ENCODE measurements around the gene ORAI1. TPM values are rescaled to one million over a fixed set of nuclear protein-coding genes. Genes with fewer than 3 reads are reported as not detected.
"Not testable (repeated sequence)": the region's sequence is repeated elsewhere in the genome, so short reads cannot be mapped to it uniquely, and the experiment has no call there.

Gene ORAI1
- total RNA-seq, 1 donor from 2014 or later = 1.6 TPM

DNA sequence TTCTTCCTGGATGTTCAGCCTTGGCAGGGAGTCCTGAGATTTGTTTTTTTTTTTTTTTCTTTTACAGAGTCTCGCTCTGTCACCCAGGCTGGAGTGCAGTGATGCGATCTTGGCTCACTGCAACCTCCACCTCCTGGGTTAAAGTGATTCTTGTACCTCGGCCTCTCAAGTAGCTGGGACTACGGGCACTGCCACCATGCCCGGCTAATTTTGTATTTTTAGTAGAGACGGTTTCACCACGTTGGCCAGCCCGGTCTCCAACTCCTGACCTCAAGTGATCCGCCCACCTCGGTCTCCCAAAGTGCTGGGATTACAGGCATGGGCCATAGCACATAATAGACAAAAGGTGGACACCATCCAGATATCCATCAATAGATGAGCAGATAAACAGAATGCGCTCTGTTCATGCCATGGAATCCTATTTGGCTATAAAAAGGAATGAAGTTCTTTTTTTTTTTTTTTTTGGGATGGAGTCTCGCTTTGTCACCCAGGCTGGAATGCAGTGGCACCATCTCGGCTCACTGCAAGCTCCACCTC, 53.4 kb downstream of the ORAI1 start:
- not testable (repeated sequence) for FAIRE-seq; DNase-seq (ENCODE audit: low spot score in 2 of 2)

DNA sequence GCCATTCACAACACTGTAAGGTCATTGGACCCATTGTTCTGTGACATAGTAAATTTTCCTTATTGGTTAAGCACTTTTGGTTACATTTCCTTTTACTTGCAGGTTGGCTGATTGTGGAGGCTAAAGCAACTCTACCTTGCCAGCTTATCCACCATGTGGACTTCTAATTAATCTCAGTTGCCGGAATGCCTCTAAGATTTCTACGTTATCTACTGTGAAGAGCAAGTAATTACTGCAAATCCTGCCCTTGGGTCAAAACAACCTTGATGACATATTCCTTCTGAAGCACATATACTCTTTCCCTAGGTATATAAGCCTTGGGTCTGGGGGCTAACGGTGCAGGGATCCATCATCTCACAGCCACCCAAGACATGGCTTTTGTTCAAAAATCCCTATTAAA, 62.6 kb downstream of the ORAI1 start:
- FAIRE-seq (no peak), DNase-seq (ENCODE audit: low spot score in 2 of 2) (no peak)

DNA sequence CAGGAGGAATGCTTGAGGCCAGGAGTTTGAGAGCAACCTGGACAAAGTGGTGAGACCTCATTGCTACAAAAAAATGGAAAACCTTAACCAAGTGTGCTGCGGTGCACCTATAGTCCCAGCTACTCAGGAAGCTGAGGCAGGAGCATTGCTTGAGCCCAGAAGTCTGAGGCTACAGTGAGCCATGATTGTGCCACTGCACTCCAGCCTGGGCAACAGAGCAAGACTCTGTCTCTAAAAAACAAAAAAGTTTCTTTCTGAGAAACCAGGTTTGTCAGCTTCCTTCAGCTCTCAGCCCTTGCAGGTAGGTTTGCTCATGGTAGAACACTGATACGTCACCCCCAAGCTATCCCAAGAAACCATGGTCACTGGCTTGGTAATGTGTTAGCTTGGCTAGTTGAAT, 63.1 kb downstream of the ORAI1 start:
- DNase-seq (ENCODE audit: low spot score in 2 of 2) = no peak
- FAIRE-seq = no peak

Small RNA genes within 50 kb of the gene (small RNA-seq; reads per million reads assigned to genes)
- not detected for gene RNU6-1004P

Other genes with a start within 250 kb of the ORAI1 start
- gene RNF34, start 226.4 kb upstream of the ORAI1 start, total RNA-seq = 74.2 TPM
- 99.5 TPM for gene KDM2B, start 45.5 kb upstream of the ORAI1 start, total RNA-seq
- 3.3 TPM for gene MORN3, start 43.1 kb downstream of the ORAI1 start, total RNA-seq
- gene TMEM120B, start 86.2 kb downstream of the ORAI1 start, total RNA-seq = 8.6 TPM
- gene RHOF, start 167.2 kb downstream of the ORAI1 start, total RNA-seq = 13.0 TPM
- 2.4 TPM for gene SETD1B, start 177.5 kb downstream of the ORAI1 start, total RNA-seq
- gene HPD, start 232.3 kb downstream of the ORAI1 start, total RNA-seq = not detected